Peyer's patch (tissue), 4 donors: Measurements from ENCODE around the gene SC5D.

ENCODE experiments used
- CTCF ChIP-seq, 6 experiments: fragments of 450-650 bp in 4 of 6; fragments of 200-600 bp in 2 of 6; sonication (generic) in 1 of 6; IDR thresholded peaks; one replicate each; pipeline ENCODE4 v1.5.1; 2017 to 2019; ENCODE audit warnings: antibody characterized with exemption in 6 of 6, mild to moderate bottlenecking in 3 of 6, moderate library complexity in 1 of 6
- POLR2A ChIP-seq, 2 donors: fragments of 450-650 bp; IDR thresholded peaks; one replicate each; pipeline ENCODE4 v1.5.1; 2017; ENCODE audit warnings: antibody characterized with exemption in 2 of 2, mild to moderate bottlenecking in 2 of 2, moderate library complexity in 2 of 2

- TF ChIP-seq POLR2A (IDR thresholded peaks at IDR 0.05) (no peak), CTCF (IDR thresholded peaks at IDR 0.05) (no peak)
Measured at GRCh38 chr11:121257976-121258375, 34.6 kb upstream of the SC5D start.
